HepG2 (cell line): Measurements from ENCODE around the gene C2orf42. TPM values are rescaled to one million over a fixed set of nuclear protein-coding genes. Genes with fewer than 3 reads are reported as not detected.

Experiments
- CCAR2 ChIP-seq: fragments of 200-400 bp; formaldehyde crosslinking; optimal IDR thresholded peaks from 2 replicates; pipeline ENCODE3; 2018; ENCODE audit warnings: low read depth, mild to moderate bottlenecking, low read length, moderate library complexity
- CEBPZ ChIP-seq: IDR thresholded peaks from 2 replicates; pipeline ENCODE4 v1.6.1; 2012; ENCODE audit warnings: low read length, improper control_type of control experiment
- CREM ChIP-seq, 2 experiments: sonication (generic) in 1 of 2; formaldehyde crosslinking in 1 of 2; IDR thresholded peaks; 2 replicates each; pipeline versions ENCODE4 v1.4.0 to v1.6.1; 2016 to 2020; ENCODE audit warnings: antibody characterized with exemption in 1 of 2, mild to moderate bottlenecking in 1 of 2, missing genetic modification reagents in 1 of 2
- EED ChIP-seq: sonication (generic); formaldehyde crosslinking; IDR thresholded peaks from 2 replicates; pipeline ENCODE4 v1.5.0; 2020; ENCODE audit warnings: mild to moderate bottlenecking, missing genetic modification reagents
- GPN1 ChIP-seq: sonication (generic); formaldehyde crosslinking; IDR thresholded peaks from 2 replicates; pipeline ENCODE4 v1.5.1; 2020; ENCODE audit warnings: missing genetic modification reagents, borderline replicate concordance
- IRX3 ChIP-seq: sonication (generic); formaldehyde crosslinking; IDR thresholded peaks from 2 replicates; pipeline ENCODE4 v1.8.1; 2023; ENCODE audit warnings: mild to moderate bottlenecking, low read depth, missing genetic modification reagents, borderline replicate concordance
- KDM2A ChIP-seq: sonication (generic); formaldehyde crosslinking; IDR thresholded peaks from 2 replicates; pipeline ENCODE4 v1.4.0; 2020; ENCODE audit warnings: low read depth, missing genetic modification reagents, borderline replicate concordance
- KDM3A ChIP-seq: IDR thresholded peaks from 2 replicates; pipeline ENCODE4 v1.6.1; 2018; ENCODE audit warnings: low read depth, missing compliant biosample characterization
- MED1 ChIP-seq: sonication (generic); formaldehyde crosslinking; IDR thresholded peaks from 2 replicates; pipeline ENCODE4 v1.4.0; 2020; ENCODE audit warnings: missing genetic modification reagents
- MEIS2 ChIP-seq: sonication (generic); formaldehyde crosslinking; IDR thresholded peaks from 2 replicates; pipeline ENCODE4 v1.9.0; 2021; ENCODE audit warnings: mild to moderate bottlenecking, missing genetic modification reagents
- MTF1 ChIP-seq: sonication (generic); formaldehyde crosslinking; IDR thresholded peaks from 2 replicates; pipeline ENCODE4 v1.5.0; 2020; ENCODE audit warnings: missing genetic modification reagents
- NFIC ChIP-seq: IDR thresholded peaks from 2 replicates; pipeline ENCODE4 v1.6.1; 2012; ENCODE audit warnings: mild to moderate bottlenecking, low read length, inconsistent platforms
- RARA ChIP-seq: IDR thresholded peaks from 2 replicates; pipeline ENCODE4 v1.6.1; 2016; ENCODE audit warnings: missing genetic modification reagents, missing compliant biosample characterization
- RNF2 ChIP-seq: fragments of 450-650 bp; conservative IDR thresholded peaks from 2 replicates; pipeline ENCODE4 v1.6.1; 2016; ENCODE audit warnings: low read depth
- SAFB2 ChIP-seq: sonication (generic); formaldehyde crosslinking; IDR thresholded peaks from 2 replicates; pipeline ENCODE4 v1.5.1; 2020; ENCODE audit warnings: missing genetic modification reagents, low read depth, mild to moderate bottlenecking, borderline replicate concordance
- SUZ12 ChIP-seq: fragments of 150-350 bp; IDR thresholded peaks from 2 replicates; pipeline ENCODE4 v1.6.1; 2014; ENCODE audit warnings: low read depth, low read length
- TFAP4 ChIP-seq: sonication (generic); IDR thresholded peaks from 2 replicates; pipeline ENCODE4 v1.6.1; 2016; ENCODE audit warnings: low read depth, borderline replicate concordance
- ZBTB43 ChIP-seq: sonication (generic); formaldehyde crosslinking; conservative IDR thresholded peaks from 2 replicates; pipeline ENCODE4 v1.4.0; 2020; ENCODE audit warnings: missing genetic modification reagents
- ZNF343 ChIP-seq: sonication (generic); formaldehyde crosslinking; IDR thresholded peaks from 2 replicates; pipeline ENCODE4 v1.4.0; 2020; ENCODE audit warnings: mild to moderate bottlenecking, missing genetic modification reagents
- ZNF589 ChIP-seq: sonication (generic); formaldehyde crosslinking; conservative IDR thresholded peaks from 2 replicates; pipeline ENCODE4 v1.8.0; 2022; ENCODE audit warnings: mild to moderate bottlenecking, moderate library complexity, missing genetic modification reagents
- ZNF619 ChIP-seq: sonication (generic); formaldehyde crosslinking; IDR thresholded peaks from 2 replicates; pipeline ENCODE4 v1.4.0; 2020; ENCODE audit warnings: mild to moderate bottlenecking, missing genetic modification reagents
- ZNF691 ChIP-seq: sonication (generic); formaldehyde crosslinking; IDR thresholded peaks from 2 replicates; pipeline ENCODE4 v1.4.0; 2020; ENCODE audit warnings: missing genetic modification reagents, low read depth, mild to moderate bottlenecking, borderline replicate concordance
- polyA plus RNA-seq, 8 experiments: library from polyadenylated mRNA; depleted of rRNA in 3 of 8; stranded (reverse) in 7 of 8; unstranded in 1 of 8; fragments of >200 nt; fragmentation: Illumina TruSeq in 4 of 8; extraction: Trizol in 4 of 8; gene quantifications; 2 replicates each; pipeline versions ENCODE4 v1.2.1 to v1.2.3, GENCODE V29; 2011 to 2016; ENCODE audit warnings: low read depth in 4 of 8, missing spikeins in 1 of 8, mixed read lengths in 1 of 8; ENCODE audit not compliant: insufficient read depth in 1 of 8
- total RNA-seq, 5 experiments: library from RNA; depleted of rRNA; stranded (reverse); fragments of >200 nt; fragmentation: Illumina TruSeq; extraction: Trizol; gene quantifications; 2 replicates each; pipeline ENCODE4 v1.2.3, GENCODE V29; 2016; ENCODE audit warnings: low read depth in 1 of 5

The C2orf42 gene
- total and polyA plus RNA-seq, 2 of the 13 experiments (the other 11 are each of a cell fraction or from before 2014, with no cell fraction given), result 9.3 to 9.9 TPM

- TF ChIP-seq ZNF619 (CRISPR knock-in tag), result peak; percentile 96
- no peak for TF ChIP-seq SAFB2 (CRISPR knock-in tag)
- peak; percentile 44; the same call in 1 of the 2 replicates for TF ChIP-seq EED
- peak; percentile 77 for TF ChIP-seq KDM3A (CRISPR knock-in tag)
- 0 out of 2 replicates have a peak, but pooled peaks have one; percentile 68 for TF ChIP-seq GPN1 (CRISPR knock-in tag)
- TF ChIP-seq ZBTB43 (CRISPR knock-in tag), result peak; percentile 63; the same call in 1 of the 2 replicates
- TF ChIP-seq SUZ12, result peak; percentile 46
- TF ChIP-seq TFAP4, result peak; percentile 71; the same call in 1 of the 2 replicates
- peak; percentile 58; the same call in 1 of the 2 replicates for TF ChIP-seq MEIS2 (CRISPR knock-in tag)
- peak; percentile 97 for TF ChIP-seq KDM2A (CRISPR knock-in tag)
- no peak for TF ChIP-seq CEBPZ
- peak; percentile 79; the same call in 1 of the 2 replicates for TF ChIP-seq ZNF589
- TF ChIP-seq RARA, result peak; percentile 51
- TF ChIP-seq IRX3 (CRISPR knock-in tag), result no peak
- peak; percentile 66 for TF ChIP-seq MED1 (CRISPR knock-in tag)
- peak; percentile 83 for TF ChIP-seq ZNF691 (CRISPR knock-in tag)
- TF ChIP-seq NFIC, result no peak
- TF ChIP-seq CREM (IDR thresholded peaks at IDR 0.05), result peak; percentile 94
- 0 out of 2 replicates have a peak, but pooled peaks have one; percentile 20 for TF ChIP-seq CREM (CRISPR knock-in tag; IDR thresholded peaks at IDR 0.05)
- no peak; the same call in 1 of the 2 replicates for TF ChIP-seq MTF1
- TF ChIP-seq CCAR2, result peak; percentile 25
- TF ChIP-seq ZNF343 (CRISPR knock-in tag), result peak; percentile 76
- peak; percentile 59; the same call in 1 of the 2 replicates for TF ChIP-seq RNF2
These were observed at the start of gene C2orf42 (continued) for GRCh38 chr2:70190418-70191243.
